Bronchial epithelial cell (primary cell): Measurements from ENCODE around the gene KCNQ1OT1. TPM values are rescaled to one million over a fixed set of nuclear protein-coding genes. Genes with fewer than 3 reads are reported as not detected.

Experiments used
- DNase-seq: peaks from one replicate; pipeline ENCODE4 v3.0.0-alpha.2; 2010; ENCODE audit warnings: low read depth
- FAIRE-seq: peaks from 2 replicates; lab custom pipeline; 2011; peaks lifted over from hg19 to GRCh38; lab: Jason Lieb, UNC
- H3K27me3 ChIP-seq: 2 replicates; pipeline ENCODE4 v1.5.1; 2011; ENCODE audit warnings: low read length; ENCODE audit not compliant: control insufficient read depth, insufficient read depth
- H3K36me3 ChIP-seq: 2 replicates; pipeline ENCODE4 v1.5.1; 2011; ENCODE audit warnings: low read length; ENCODE audit not compliant: control insufficient read depth, insufficient read depth
- H3K4me3 ChIP-seq: 2 replicates; pipeline ENCODE4 v1.5.1; 2011; ENCODE audit warnings: mild to moderate bottlenecking, low read depth, low read length, control low read depth
- CTCF ChIP-seq: IDR thresholded peaks from 2 replicates; pipeline ENCODE4 v1.5.1; 2011; ENCODE audit warnings: mild to moderate bottlenecking, moderate library complexity, low read length, control low read depth, inconsistent platforms; ENCODE audit not compliant: insufficient read depth, severe bottlenecking
- total RNA-seq: library from RNA; depleted of rRNA; stranded (reverse); fragments of >200 nt; gene quantifications from 2 replicates; pipeline ENCODE4 v1.2.1, GENCODE V29; 2014

KCNQ1OT1 gene
- total RNA-seq, 1 donor from 2014 or later = 0.53 TPM

- no peak for DNase-seq
- no peaks in the 10 kb centered on the region for H3K27me3 ChIP-seq
- no peaks in the 10 kb centered on the region for H3K36me3 ChIP-seq
- no peak overlapping the region for H3K4me3 ChIP-seq
- FAIRE-seq = no peak
- TF ChIP-seq CTCF = no peak
Measured at GRCh38 chr11:2734181-2735052, 34.6 kb upstream of the KCNQ1OT1 start.

- DNase-seq = no peak
- no peaks in the 10 kb centered on the region for H3K36me3 ChIP-seq
- H3K4me3 ChIP-seq = no peak overlapping the region
- no peaks in the 10 kb centered on the region for H3K27me3 ChIP-seq
- no peak for FAIRE-seq
- no peak for TF ChIP-seq CTCF
Measured at GRCh38 chr11:2732940-2733628, 33.3 kb upstream of the KCNQ1OT1 start.

GRCh38 chr11:2732261-2732939 lies 32.6 kb upstream of the KCNQ1OT1 start:
- no peak for FAIRE-seq
- no peak for DNase-seq
- H3K27me3 ChIP-seq = peaks cover 4% of the 10 kb centered on the region
- TF ChIP-seq CTCF = no peak
- H3K36me3 ChIP-seq = no peaks in the 10 kb centered on the region
- no peak overlapping the region for H3K4me3 ChIP-seq

DNA sequence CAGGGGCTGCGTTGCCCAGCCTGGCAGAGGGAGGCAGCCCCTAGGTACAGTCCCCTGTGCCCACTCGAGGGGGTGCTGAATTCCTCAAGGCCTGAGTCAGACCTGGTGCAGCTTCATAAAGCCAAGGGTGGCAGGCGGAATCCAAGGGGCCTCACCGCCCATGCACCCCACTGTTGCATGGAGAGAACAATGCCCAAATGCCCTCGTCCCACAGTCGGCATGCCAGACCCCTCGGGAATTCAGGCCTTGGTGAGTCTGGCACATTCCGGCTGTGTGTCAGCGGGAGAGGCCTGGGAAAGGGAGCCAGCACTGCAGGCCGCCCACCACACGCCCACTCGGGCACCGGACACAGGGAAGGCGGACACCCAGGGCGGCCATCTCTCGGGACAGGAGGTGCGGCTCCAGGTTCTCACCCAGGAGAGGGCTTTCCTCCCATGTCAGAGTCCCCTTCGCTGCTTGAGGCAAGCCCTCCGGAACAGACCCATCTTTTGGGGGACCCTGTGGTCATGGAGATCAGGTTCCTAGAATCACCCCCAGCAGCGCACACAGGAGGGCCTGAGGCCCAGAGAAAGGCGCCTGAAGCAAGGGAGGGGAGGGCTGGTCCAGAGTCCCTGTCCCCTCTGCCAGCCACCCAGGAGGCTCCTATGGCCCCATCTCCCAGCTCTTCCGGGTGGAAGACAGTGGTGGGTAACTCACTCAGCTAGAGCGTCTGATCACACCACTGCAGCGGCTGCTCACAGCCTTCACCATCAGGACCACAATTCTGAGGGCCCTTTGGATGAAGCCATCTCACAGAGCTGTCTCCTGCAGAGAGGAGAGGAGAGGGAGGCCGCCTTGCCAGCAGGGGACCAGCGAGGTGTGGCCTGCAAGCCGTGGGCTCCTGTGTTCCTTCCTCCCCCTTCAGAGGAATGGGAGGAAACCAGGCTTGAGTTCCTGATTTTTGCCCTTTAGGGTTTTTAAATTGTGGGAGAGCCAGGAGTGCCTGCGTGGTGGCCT lies 31.6 kb upstream of the KCNQ1OT1 start:
- peaks cover 5% of the 10 kb centered on the region for H3K27me3 ChIP-seq
- FAIRE-seq = no peak
- H3K4me3 ChIP-seq = no peak overlapping the region
- no peaks in the 10 kb centered on the region for H3K36me3 ChIP-seq
- TF ChIP-seq CTCF = no peak
- no peak for DNase-seq
